Panc1 (cell line): ENCODE data around the gene DES.

Experiments
- TCF7L2 ChIP-seq: IDR thresholded peaks from 2 replicates; pipeline ENCODE4 v1.6.1; 2011; ENCODE audit warnings: mild to moderate bottlenecking, low read depth, low read length, inconsistent platforms
- TF ChIP-seq, protein P1 (sequence below): fragments of 450-650 bp; IDR thresholded peaks from 2 replicates; pipeline ENCODE4 v1.5.1; 2017; ENCODE audit warnings: mild to moderate bottlenecking

- TF ChIP-seq, protein P1, sequence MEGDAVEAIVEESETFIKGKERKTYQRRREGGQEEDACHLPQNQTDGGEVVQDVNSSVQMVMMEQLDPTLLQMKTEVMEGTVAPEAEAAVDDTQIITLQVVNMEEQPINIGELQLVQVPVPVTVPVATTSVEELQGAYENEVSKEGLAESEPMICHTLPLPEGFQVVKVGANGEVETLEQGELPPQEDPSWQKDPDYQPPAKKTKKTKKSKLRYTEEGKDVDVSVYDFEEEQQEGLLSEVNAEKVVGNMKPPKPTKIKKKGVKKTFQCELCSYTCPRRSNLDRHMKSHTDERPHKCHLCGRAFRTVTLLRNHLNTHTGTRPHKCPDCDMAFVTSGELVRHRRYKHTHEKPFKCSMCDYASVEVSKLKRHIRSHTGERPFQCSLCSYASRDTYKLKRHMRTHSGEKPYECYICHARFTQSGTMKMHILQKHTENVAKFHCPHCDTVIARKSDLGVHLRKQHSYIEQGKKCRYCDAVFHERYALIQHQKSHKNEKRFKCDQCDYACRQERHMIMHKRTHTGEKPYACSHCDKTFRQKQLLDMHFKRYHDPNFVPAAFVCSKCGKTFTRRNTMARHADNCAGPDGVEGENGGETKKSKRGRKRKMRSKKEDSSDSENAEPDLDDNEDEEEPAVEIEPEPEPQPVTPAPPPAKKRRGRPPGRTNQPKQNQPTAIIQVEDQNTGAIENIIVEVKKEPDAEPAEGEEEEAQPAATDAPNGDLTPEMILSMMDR = no peak; the same call in 1 of the 2 replicates
- TF ChIP-seq TCF7L2 = no peak
These were observed 12.7 kb upstream of the DES start for GRCh38 chr2:219405451-219405850.
